NK-92 treated with Interleukin-12 subunit alpha and Interleukin-12 subunit beta, amount 100 ng/mL, for 24 hours (cell line): Measurements from ENCODE around the gene MRPL55.
"Not testable (repeated sequence)": the region's sequence is repeated elsewhere in the genome, so short reads cannot be mapped to it uniquely, and the experiment has no call there.

Experiments used
- DNase-seq: peaks from one replicate; lab custom pipeline; 2025; lab: John Stamatoyannopoulos, UW

MRPL55 gene

DNA sequence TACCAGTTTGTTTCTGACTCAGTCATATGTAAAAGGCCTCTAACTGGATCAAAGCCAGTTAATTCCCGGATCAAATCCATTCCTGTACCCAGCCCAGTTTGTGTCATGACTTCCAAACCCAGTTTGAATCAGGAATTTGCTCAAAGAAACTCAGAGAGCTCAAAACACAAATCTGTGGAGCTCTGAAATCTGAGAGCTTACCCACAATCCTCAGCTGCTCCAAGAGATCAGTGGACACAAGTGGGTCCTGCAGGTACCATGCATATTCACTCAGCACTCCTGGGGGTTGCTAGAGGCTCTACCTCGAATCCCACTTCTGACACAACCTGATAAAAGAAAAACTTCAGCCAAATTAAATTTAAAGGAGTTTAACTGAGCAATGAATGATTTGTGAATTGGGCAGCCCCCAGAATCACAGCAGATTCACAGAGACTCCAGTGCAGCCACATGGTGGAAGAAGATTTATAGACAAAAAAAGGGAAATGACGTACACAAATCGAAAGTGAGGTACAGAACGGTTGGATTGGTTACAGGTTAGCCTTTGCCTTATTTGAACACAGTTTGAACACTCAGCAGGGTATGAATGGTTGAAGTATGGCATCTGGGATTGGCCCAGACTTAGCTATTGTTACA, 11.9 kb upstream of the MRPL55 start:
- DNase-seq: no peak

DNA sequence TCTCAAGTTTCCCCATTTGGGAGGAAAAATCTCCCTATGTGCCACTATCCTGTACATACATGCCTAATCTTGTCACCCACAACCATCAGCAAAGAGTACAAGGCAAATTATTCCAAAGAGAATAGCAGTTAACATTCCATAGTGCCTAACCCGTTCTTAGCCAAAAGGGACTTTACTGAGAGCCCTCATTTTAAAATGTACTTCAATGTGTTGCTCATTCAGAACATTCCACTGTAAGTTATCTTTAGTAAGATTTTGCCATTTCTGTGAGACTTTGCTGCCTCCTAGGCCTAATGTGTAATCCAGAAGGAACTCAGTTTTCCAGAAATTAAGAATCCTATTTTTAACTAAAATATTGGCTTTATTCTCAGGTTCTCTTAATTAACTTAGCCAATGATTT, 11.3 kb upstream of the MRPL55 start:
- no peak for DNase-seq

DNA sequence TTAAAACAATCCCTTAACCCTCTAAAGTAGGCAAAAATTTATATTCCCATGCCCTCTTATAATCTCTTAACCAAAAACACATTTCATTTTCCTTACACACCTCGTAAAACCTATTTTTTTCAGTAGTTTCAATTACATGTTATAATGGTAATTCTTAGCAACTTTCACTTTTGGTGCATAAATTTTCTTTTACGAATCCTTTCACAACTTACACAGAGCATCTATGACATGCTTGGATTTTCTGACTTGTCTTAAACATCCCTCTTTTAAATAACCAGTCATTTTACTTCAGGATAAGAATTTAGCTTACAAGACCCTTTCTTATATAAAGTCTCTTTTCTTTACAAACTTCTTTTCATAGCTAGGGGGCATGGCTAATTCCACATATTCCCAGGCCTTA, 8.9 kb upstream of the MRPL55 start:
- no peak for DNase-seq

DNA sequence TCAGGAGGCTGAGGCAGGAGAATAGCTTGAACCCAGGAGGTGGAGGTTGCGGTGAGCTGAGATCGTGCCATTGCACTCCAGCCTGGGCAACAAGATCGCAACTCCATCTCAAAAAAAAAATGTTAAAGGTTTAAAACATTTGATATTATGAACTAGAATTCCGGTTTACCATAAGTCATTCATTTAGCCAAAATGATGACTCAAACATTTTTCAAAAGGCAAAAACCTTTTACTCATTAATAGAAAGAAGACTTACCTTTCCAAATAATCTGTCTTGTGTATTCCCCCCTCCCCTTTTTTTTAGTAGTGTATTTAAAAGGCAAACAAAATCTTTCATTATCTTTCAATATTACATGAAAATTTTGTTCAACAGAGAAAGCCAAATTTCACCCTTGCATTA, 8.2 kb upstream of the MRPL55 start:
- no peak for DNase-seq

DNA sequence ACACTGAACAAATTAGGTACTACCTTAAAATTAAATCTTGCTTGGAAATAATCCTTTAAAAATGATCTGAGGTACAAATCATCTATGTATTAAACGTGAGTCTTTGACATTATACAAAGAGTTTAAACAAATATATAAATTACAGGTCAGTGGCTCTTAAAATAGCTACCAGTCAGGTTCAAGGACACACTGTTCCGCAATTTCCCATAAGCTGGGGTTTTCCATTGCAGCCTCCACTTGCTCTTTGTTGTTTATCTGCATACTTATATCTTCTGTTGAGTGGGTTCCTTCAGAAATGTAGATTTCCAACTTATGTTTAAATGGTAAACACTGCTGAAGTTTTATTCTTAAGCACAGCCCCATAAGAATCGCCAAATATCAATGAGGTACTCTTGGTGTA, 5.7 kb upstream of the MRPL55 start:
- DNase-seq: no peak

GRCh38 chr1:228112617-228113016, 3.5 kb upstream of the MRPL55 start:
- DNase-seq: no peak

DNA sequence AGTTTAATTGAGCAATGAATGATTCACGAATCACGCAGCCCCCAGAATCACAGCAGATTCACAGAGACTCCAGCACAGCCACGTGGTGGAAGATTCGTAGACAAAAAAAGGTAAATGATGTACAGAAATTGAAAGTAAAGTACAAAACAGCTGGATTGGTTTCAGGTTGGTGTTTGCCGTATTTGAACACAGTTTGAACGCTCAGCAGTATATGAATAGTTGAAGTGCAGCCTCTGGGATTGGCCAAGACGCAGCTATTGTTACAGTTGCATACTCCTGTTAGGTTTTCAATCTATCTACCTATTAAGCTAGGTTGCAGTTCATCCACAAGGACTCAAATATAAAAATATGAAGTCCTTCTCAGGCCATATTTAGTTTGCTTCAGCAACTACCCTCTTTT, 3.1 kb upstream of the MRPL55 start:
- DNase-seq: no peak

- DNase-seq: not testable (repeated sequence)
Observed at GRCh38 chr1:228111315-228111714, 2.2 kb upstream of the MRPL55 start.

GRCh38 chr1:228110556-228110955, 1.5 kb upstream of the MRPL55 start:
- no peak for DNase-seq

- no peak for DNase-seq
Observed at GRCh38 chr1:228109962-228110488, 926 bp upstream of the MRPL55 start.

DNA sequence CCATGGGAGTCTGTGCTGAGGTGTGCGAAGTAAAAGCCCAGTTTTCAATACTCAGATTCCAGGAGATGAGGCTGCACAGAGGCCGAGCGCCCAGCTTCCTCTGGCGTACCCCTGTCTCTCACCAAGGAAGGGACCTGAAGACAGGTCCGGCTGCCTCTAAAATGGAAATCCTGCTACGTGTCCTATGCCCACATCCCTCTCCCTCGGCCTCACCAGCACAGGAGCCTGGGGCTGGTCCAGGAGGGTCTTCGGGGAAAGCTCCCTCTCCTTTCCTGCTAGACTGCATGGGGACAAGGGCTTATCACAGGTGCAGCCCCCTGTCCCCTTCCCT, 392 bp downstream of the MRPL55 start:
- no peak for DNase-seq

GRCh38 chr1:228108055-228108690, 926 bp downstream of the MRPL55 start:
- no peak for DNase-seq

GRCh38 chr1:228107636-228108035, 1.5 kb downstream of the MRPL55 start:
- DNase-seq: no peak

- DNase-seq: no peak
Observed at GRCh38 chr1:228106800-228107054, 2.4 kb downstream of the MRPL55 start.

DNA sequence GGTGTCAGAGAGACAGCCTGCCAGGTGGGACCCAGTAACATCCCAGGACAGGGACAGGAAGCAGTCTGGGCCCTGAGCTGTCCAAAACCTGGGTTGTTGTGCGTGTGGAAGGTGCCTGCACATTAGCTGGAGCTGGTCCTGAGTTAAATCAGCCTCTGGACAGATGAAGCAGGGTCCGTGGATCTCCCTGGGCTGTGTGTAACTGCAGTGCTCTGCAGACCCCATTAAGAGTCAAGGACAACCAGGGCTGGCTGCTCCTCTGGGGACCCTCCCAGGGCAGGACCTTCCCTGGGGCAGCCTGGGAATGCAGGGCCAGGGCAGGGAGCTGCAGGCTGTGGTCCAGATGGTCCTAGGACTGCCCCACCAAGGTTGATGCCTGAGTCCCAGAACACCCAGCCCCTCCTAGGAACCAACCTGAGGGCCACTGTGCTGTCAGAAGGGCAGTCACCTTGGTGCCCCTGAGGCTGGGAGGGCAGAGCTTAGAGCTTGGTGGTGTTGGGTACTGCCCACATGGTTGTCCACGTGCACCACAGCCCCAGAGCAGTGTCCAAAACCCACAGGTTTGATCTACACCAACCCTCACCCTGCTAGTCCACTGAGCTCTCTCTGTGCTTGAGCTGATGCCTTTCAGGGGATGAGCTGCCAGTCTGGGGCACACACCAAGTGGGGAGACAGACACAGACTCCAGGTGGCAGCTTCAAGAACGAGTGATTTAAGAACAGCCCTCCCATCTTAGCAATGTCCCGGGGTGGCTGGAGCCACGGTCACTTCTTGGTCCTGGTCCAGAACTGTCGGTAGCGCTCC, 2.9 kb downstream of the MRPL55 start:
- no peak for DNase-seq

- DNase-seq: no peak
Observed at GRCh38 chr1:228105270-228105995, 3.7 kb downstream of the MRPL55 start.

DNA sequence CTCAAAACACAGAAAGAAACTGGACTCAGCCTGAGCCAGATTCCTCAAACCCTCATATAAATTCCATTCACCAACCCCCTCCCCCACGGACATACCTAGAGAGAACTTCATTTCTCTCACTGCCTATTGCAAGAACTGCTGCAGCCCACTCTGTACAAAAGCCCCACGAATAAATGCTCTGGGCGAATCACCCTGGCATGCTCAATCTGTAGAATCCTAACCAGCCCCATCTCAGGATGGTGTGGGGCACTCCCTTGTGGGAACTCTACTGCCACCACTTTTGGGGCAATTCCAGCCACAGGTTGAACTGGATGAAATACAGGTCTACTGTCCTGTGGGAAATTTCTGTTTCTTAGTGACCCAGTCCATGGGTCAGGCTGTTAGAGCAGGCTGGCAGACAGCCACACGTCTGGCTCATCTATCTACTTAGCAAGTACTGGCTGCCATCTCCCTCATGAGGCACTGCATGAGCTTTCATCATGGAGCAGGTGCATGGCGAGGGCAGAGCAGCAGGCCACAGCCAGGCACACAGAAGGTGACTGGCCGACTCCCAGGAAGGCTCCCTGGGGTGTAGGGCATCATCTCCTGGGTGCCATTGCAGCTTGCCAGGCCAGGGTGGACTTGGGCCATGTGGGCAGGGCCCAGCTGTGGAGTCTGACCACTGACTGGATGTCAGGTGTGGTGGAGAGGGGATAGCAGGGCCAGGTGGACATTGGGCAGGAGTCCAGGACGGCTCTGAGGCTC, 4.4 kb downstream of the MRPL55 start:
- no peak for DNase-seq

DNA sequence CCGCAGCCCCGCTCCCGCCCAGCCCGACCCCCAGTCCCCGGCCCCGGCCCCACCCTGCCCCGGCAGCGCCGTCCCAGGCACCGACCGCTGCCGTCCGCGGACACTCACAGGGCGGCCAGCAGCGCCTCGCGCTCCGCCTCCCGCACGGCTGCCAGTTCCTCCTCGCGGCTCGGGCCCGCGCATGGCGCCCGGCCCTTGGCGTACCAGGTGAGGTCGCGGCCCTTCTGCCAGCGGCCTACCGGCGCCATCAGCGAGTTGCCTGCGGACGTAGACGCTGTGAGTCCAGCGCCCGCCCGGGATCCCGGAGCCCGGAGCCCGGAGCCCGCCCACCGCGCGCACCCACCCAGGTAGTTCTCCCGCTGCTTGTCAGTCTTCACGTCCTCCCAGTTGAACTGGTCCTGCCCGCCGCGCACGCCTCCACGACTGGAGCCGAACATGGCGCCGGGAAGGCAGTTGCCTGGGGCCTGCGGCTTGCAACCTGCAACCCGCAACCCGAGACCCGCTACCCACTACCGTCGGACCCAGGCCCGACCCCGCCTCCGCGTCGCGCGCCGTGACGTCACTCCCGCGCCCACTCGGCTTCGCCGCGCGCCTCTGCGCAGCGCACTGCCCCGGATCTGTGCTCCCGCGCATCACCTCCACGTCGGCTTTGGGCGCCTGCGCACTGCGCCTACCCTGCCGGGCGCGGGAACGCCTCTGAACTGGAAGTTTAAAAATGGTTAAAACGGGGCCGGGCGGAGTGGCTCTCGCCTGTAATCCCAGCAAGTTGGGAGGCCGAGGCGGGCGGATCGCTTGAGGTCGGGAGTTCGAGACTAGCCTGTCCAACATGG, 6.1 kb downstream of the MRPL55 start, which contains the start of gene C1orf35:
C1orf35 (minus strand) TSS at position 535 of the 830 bp plus-strand sequence; CDS start at position 437, 98 bp downstream.
- DNase-seq: peak; percentile 90

DNA sequence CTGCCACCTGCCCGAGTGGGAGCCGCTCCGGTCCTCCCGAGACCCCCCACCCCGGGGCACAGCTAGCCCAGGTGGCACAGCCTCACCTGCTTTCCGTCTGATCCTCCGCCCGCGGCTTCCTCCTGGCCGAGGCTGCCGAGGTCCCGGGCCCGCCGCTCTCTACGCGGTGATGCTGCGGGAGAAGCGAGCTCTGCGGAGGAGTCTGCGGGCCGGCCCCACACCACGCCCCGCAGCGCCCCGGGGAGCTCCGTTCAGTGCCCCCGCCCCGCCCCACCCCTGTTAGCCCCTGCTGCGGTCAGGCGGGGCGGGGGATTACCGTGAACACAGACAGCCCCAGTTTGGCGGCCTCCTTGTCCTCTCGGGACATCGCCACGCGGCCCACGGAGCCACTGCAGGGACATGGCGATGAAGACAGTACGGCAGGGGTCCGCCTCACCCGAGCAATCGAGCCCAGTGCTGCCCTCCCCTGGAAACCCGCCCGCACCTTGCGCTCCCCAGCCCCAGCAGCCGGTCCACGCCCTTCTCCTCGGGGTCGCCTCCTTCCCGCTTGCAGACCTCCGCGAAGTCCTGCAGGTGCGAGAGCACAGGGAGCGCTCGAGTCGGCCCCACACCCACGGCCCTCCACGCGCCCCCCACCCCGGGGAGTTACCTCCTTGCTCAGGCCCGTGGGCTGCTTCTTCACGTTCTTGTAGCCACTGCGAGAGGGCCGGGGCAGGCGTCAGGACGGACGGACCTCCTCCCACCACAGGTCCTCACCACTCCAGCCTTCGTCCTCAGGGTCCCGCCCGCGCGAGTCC, 6.9 kb downstream of the MRPL55 start:
- DNase-seq: no peak

DNA sequence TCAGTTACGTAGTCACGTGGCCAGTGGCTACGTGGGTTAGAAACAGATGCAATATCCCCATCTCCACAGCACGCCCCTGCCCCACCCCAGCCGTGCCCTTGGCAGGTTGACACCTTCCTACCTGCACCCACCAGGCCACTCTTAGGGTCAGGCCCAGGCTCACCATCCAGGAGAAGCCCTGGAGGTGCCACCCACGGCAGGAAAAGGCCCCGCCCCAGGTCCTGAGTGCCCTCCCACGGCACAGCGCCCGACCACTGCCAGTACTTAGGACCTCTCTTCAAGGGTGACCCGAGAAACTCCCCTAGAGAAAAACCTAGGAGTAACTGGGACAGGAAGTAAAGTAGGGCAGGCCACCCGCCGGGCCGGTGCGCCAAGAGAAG, 7.5 kb downstream of the MRPL55 start:
- DNase-seq: no peak
